Measurements from ENCODE around the gene UTP25. TPM values are rescaled to one million over a fixed set of nuclear protein-coding genes. Genes with fewer than 3 reads are reported as not detected.

Gene UTP25
- total RNA-seq, 1 donor from 2014 or later: 7.4 TPM

DNA sequence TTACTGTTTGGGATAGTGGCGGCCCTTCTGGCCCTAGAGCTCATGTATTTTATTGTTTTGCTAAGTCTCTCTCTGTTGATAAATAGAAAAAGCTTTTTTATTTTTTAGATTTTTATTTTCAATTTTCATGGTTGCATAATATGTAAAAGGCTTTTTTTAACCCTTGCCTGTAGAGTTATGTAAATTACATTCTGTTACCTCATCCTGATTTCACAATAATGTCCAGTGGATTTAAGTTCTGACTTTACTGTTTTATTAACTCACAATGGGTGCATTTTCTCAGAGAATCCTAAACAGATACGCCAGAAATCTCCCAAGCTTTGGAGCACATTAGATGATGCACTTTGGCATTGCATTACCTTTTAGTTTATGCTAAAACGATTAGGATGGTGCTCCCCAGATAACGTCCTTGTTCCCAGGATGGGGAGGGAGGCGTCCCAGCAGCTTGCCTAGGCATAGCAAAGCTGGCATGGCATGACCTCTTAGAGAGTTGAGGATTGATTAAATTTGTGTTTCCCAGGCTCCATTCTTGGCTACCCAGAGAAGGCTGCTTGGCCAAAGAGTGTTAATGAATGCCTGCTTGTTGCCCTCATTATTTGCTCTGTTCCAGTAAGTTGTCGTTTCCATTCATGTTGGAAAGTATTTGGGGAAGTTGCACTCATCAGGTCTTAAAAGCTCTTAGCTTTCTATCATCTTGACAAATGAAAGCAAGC is 17.1 kb downstream of the UTP25 start:
- Histone ChIP-seq H3K36me3 (ENCODE audit: insufficient read depth, low read length) (peaks cover 33% of the 10 kb centered on the region), H3K4me3 (ENCODE audit: insufficient read depth, low read depth, low read length) (no peak overlapping the region), H3K79me2 (ENCODE audit: insufficient read depth, low read length) (peaks cover 51% of the 10 kb centered on the region), H3K27me3 (ENCODE audit: insufficient read depth, low read length) (no peaks in the 10 kb centered on the region), H3K9ac (ENCODE audit: low read length) (peak overlapping the region; percentile 43), H3K27ac (ENCODE audit: low read depth, low read length) (peak overlapping the region; percentile 57), H3K4me1 (ENCODE audit: insufficient read depth, low read length) (peaks cover 26% of the 10 kb centered on the region), H3K9me3 (ENCODE audit: insufficient read depth, low read depth, low read length) (no peaks in the 10 kb centered on the region), H2AFZ (ENCODE audit: low read depth, low read length) (no peak overlapping the region), H4K20me1 (ENCODE audit: insufficient read depth, low read length) (no peaks in the 10 kb centered on the region), H3K4me2 (ENCODE audit: low read length) (peak overlapping the region; percentile 32)
- DNase-seq (ENCODE audit: low read depth): no peak
- no peak overlapping the region for H3K4me3 Mint-ChIP-seq (ENCODE audit: unreplicated experiment)
- peaks cover 22% of the 10 kb centered on the region for H3K4me1 Mint-ChIP-seq (ENCODE audit: low read depth, unreplicated experiment)
- TF ChIP-seq, protein P1, sequence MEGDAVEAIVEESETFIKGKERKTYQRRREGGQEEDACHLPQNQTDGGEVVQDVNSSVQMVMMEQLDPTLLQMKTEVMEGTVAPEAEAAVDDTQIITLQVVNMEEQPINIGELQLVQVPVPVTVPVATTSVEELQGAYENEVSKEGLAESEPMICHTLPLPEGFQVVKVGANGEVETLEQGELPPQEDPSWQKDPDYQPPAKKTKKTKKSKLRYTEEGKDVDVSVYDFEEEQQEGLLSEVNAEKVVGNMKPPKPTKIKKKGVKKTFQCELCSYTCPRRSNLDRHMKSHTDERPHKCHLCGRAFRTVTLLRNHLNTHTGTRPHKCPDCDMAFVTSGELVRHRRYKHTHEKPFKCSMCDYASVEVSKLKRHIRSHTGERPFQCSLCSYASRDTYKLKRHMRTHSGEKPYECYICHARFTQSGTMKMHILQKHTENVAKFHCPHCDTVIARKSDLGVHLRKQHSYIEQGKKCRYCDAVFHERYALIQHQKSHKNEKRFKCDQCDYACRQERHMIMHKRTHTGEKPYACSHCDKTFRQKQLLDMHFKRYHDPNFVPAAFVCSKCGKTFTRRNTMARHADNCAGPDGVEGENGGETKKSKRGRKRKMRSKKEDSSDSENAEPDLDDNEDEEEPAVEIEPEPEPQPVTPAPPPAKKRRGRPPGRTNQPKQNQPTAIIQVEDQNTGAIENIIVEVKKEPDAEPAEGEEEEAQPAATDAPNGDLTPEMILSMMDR (IDR thresholded peaks at IDR 0.05; ENCODE audit: insufficient read depth, low read depth, low read length): no peak
- TF ChIP-seq EZH2 (IDR thresholded peaks at IDR 0.05; ENCODE audit: insufficient read depth, low read length): no peak
- H3K27ac Mint-ChIP-seq (ENCODE audit: unreplicated experiment): no peak overlapping the region
- peaks cover 18% of the 10 kb centered on the region for H3K36me3 Mint-ChIP-seq (ENCODE audit: low read depth, unreplicated experiment)
- H3K9me3 Mint-ChIP-seq (ENCODE audit: unreplicated experiment): no peaks in the 10 kb centered on the region
- FAIRE-seq: no peak
- H3K27me3 Mint-ChIP-seq (ENCODE audit: low read depth, unreplicated experiment): no peaks in the 10 kb centered on the region

DNA sequence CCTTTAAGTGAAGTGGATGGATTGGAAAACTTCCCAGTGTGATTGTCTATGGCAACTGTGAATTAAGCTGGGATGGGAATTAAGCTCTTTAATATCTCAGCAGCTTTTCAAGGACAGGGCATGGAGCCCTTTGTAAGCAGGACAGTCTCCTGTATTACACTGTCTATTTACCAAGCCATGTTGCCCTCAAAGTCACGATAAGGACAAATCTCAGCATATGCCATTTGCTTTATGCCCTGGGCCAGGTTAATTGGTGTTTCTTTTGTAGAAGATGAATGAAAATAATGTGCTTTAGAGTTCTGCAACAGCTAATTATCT is 17.6 kb downstream of the UTP25 start:
- DNase-seq (ENCODE audit: low read depth) (no peak), FAIRE-seq (no peak)
- H3K27ac ChIP-seq (ENCODE audit: low read depth, low read length): peak overlapping the region; percentile 57
- H3K4me2 ChIP-seq (ENCODE audit: low read length): peak overlapping the region; percentile 32
- peaks cover 33% of the 10 kb centered on the region for H3K36me3 ChIP-seq (ENCODE audit: insufficient read depth, low read length)
- H3K4me3 ChIP-seq (ENCODE audit: insufficient read depth, low read depth, low read length): no peak overlapping the region
- Mint-ChIP-seq H3K27ac (ENCODE audit: unreplicated experiment) (no peak overlapping the region), H3K4me3 (ENCODE audit: unreplicated experiment) (no peak overlapping the region), H3K9me3 (ENCODE audit: unreplicated experiment) (no peaks in the 10 kb centered on the region), H3K36me3 (ENCODE audit: low read depth, unreplicated experiment) (peaks cover 18% of the 10 kb centered on the region), H3K27me3 (ENCODE audit: low read depth, unreplicated experiment) (no peaks in the 10 kb centered on the region), H3K4me1 (ENCODE audit: low read depth, unreplicated experiment) (peaks cover 17% of the 10 kb centered on the region)
- peaks cover 51% of the 10 kb centered on the region for H3K79me2 ChIP-seq (ENCODE audit: insufficient read depth, low read length)
- no peaks in the 10 kb centered on the region for H3K27me3 ChIP-seq (ENCODE audit: insufficient read depth, low read length)
- H4K20me1 ChIP-seq (ENCODE audit: insufficient read depth, low read length): no peaks in the 10 kb centered on the region
- no peaks in the 10 kb centered on the region for H3K9me3 ChIP-seq (ENCODE audit: insufficient read depth, low read depth, low read length)
- H3K9ac ChIP-seq (ENCODE audit: low read length): peak overlapping the region; percentile 43
- TF ChIP-seq EZH2 (IDR thresholded peaks at IDR 0.05; ENCODE audit: insufficient read depth, low read length): no peak
- TF ChIP-seq, protein P1 (IDR thresholded peaks at IDR 0.05; ENCODE audit: insufficient read depth, low read depth, low read length): no peak
- H3K4me1 ChIP-seq (ENCODE audit: insufficient read depth, low read length): peaks cover 22% of the 10 kb centered on the region
- H2AFZ ChIP-seq (ENCODE audit: low read depth, low read length): no peak overlapping the region

DNA sequence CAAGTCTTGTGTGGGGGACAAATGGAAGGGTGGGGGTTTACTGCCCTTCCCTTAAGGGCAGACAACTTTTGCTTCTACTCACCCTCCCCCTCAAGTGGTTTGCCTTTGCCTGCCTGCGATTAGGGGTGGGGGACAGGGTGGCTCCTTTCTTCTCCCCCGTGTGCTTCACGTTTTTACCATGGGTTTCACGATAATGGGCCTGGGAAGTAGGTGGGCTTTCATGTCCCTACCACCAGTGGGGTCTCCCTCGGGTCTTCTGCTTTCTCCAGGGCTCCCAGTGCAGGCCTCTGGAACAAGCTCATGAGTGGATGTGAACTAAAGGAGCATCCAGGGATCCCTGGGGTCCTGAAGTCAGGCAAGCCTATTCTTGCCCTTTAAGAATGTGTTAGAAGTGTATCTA is 21.6 kb downstream of the UTP25 start:
- H3K4me3 ChIP-seq (ENCODE audit: insufficient read depth, low read depth, low read length): no peak overlapping the region
- FAIRE-seq (no peak), DNase-seq (ENCODE audit: low read depth) (no peak)
- Mint-ChIP-seq H3K4me3 (ENCODE audit: unreplicated experiment) (no peak overlapping the region), H3K4me1 (ENCODE audit: low read depth, unreplicated experiment) (peaks cover 5% of the 10 kb centered on the region), H3K27ac (ENCODE audit: unreplicated experiment) (no peak overlapping the region), H3K27me3 (ENCODE audit: low read depth, unreplicated experiment) (no peaks in the 10 kb centered on the region), H3K36me3 (ENCODE audit: low read depth, unreplicated experiment) (peaks cover 7% of the 10 kb centered on the region), H3K9me3 (ENCODE audit: unreplicated experiment) (no peaks in the 10 kb centered on the region)
- no peak overlapping the region for H2AFZ ChIP-seq (ENCODE audit: low read depth, low read length)
- no peaks in the 10 kb centered on the region for H4K20me1 ChIP-seq (ENCODE audit: insufficient read depth, low read length)
- H3K4me2 ChIP-seq (ENCODE audit: low read length): no peak overlapping the region
- no peaks in the 10 kb centered on the region for H3K27me3 ChIP-seq (ENCODE audit: insufficient read depth, low read length)
- TF ChIP-seq, protein P1 (IDR thresholded peaks at IDR 0.05; ENCODE audit: insufficient read depth, low read depth, low read length): no peak
- TF ChIP-seq EZH2 (IDR thresholded peaks at IDR 0.05; ENCODE audit: insufficient read depth, low read length): no peak
- peaks cover 36% of the 10 kb centered on the region for H3K79me2 ChIP-seq (ENCODE audit: insufficient read depth, low read length)
- H3K36me3 ChIP-seq (ENCODE audit: insufficient read depth, low read length): peaks cover 25% of the 10 kb centered on the region
- H3K4me1 ChIP-seq (ENCODE audit: insufficient read depth, low read length): peaks cover 15% of the 10 kb centered on the region
- peak overlapping the region; percentile 12 for H3K27ac ChIP-seq (ENCODE audit: low read depth, low read length)
- no peaks in the 10 kb centered on the region for H3K9me3 ChIP-seq (ENCODE audit: insufficient read depth, low read depth, low read length)
- H3K9ac ChIP-seq (ENCODE audit: low read length): no peak overlapping the region

Data from astrocyte (in vitro differentiated cells and primary cell).